Brain microvascular endothelial cell (primary cell): ENCODE data around the gene LRP8.

Experiments
- DNase-seq: peaks from one replicate; pipeline ENCODE4 v3.0.0-alpha.2; 2020
- H3K27ac ChIP-seq: fragments of 250-450 bp; sonication (Bioruptor Pico); 2 replicates; pipeline ENCODE4 v1.5.1; 2020; ENCODE audit warnings: mild to moderate bottlenecking, moderate library complexity
- H3K27me3 ChIP-seq: fragments of 250-450 bp; sonication (Bioruptor Pico); replicated peaks from 2 replicates; pipeline ENCODE4 v1.5.1; 2020; ENCODE audit warnings: mild to moderate bottlenecking
- H3K36me3 ChIP-seq: fragments of 250-450 bp; sonication (Bioruptor Pico); replicated peaks from 2 replicates; pipeline ENCODE4 v1.5.1; 2020; ENCODE audit warnings: mild to moderate bottlenecking
- H3K4me3 ChIP-seq: 2 replicates; pipeline ENCODE4 v1.5.1; 2011; ENCODE audit warnings: low read depth, mild to moderate bottlenecking, control low read depth, low read length, moderate library complexity
- in situ Hi-C: cut with HindIII; loops from 2 replicates; pipeline ENCODE4 v1.10.0; 2017; ENCODE audit warnings: low sequenced_read_pairs, low pct_ligation_motif_present
- TF ChIP-seq, protein P1 (sequence below): IDR thresholded peaks from 2 replicates; pipeline ENCODE4 v1.5.1; 2011; ENCODE audit warnings: low read depth, mild to moderate bottlenecking, moderate library complexity, low read length, control low read depth, inconsistent platforms; ENCODE audit errors: missing control alignments

Gene LRP8

GRCh38 chr1:53265581-53265980 is 62.3 kb downstream of the LRP8 start:
- no peak for DNase-seq
- peaks cover 10% of the 10 kb centered on the region for H3K36me3 ChIP-seq
- no peak overlapping the region for H3K27ac ChIP-seq
- TF ChIP-seq, protein P1, sequence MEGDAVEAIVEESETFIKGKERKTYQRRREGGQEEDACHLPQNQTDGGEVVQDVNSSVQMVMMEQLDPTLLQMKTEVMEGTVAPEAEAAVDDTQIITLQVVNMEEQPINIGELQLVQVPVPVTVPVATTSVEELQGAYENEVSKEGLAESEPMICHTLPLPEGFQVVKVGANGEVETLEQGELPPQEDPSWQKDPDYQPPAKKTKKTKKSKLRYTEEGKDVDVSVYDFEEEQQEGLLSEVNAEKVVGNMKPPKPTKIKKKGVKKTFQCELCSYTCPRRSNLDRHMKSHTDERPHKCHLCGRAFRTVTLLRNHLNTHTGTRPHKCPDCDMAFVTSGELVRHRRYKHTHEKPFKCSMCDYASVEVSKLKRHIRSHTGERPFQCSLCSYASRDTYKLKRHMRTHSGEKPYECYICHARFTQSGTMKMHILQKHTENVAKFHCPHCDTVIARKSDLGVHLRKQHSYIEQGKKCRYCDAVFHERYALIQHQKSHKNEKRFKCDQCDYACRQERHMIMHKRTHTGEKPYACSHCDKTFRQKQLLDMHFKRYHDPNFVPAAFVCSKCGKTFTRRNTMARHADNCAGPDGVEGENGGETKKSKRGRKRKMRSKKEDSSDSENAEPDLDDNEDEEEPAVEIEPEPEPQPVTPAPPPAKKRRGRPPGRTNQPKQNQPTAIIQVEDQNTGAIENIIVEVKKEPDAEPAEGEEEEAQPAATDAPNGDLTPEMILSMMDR = no peak
- in situ Hi-C loops = no loop called here
- H3K27me3 ChIP-seq = no peaks in the 10 kb centered on the region
- H3K4me3 ChIP-seq = no peak overlapping the region

DNA sequence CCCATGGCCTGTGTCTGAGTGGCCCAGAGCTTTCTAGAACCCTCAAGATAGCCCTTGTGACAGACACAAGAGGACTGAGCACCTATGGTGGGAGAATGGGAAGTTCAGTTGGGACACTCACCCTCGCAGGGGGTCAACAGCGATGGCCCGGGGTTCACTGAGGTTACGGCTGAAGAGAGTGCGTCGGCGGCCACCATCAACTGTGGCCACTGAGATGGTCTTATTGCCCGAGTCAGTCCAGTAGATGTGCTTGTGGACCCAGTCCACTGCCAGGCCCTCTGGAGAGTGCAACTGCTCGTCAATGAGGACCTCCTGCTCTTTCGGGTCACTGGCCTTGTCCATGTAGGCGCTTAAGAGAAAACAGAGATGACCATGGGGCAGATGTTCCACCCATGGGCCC is 63.8 kb downstream of the LRP8 start:
- no peak for DNase-seq
- H3K36me3 ChIP-seq = peaks cover 10% of the 10 kb centered on the region
- H3K4me3 ChIP-seq = no peak overlapping the region

GRCh38 chr1:53262000-53262399 is 65.9 kb downstream of the LRP8 start:
- TF ChIP-seq, protein P1 = no peak
- Histone ChIP-seq H3K36me3 (peaks cover 13% of the 10 kb centered on the region), H3K27me3 (no peaks in the 10 kb centered on the region), H3K4me3 (no peak overlapping the region), H3K27ac (no peak overlapping the region)
- in situ Hi-C loops = no loop called here
- no peak for DNase-seq

More for the DNA sequence above, 63.8 kb downstream of the LRP8 start:
- in situ Hi-C loops = no loop called here
- Histone ChIP-seq H3K27me3 (no peaks in the 10 kb centered on the region), H3K27ac (no peak overlapping the region)
- TF ChIP-seq, protein P1 = no peak

DNA sequence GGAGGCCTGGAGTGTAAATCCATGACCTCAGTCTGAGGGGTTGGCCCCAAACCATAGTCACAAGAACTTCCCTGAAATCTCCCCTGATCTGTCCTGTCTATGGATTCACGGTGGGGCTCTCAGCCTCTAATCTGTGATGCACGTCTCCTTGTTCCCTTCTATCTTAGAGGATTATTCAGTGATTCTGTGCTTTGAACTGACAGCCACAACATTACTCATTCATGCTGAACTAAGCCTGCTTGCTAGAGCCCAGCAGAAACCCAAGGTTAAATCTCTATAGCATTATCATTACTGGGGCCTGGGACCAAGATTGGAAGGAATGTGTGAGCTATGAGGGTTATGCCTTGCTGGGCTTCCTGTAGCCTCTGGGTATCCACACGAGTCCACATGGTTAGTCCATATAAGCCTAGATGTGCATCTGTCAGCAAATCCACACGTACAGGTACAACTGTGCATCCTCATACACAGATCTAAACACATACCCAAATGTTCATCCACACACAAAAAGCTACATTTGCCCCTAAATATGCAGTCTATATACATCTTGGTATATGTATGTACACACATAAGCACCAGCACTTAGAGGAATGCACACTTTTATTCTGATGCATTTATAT is 67.1 kb downstream of the LRP8 start:
- H3K36me3 ChIP-seq = peaks cover 16% of the 10 kb centered on the region
- DNase-seq = no peak
- no peak overlapping the region for H3K4me3 ChIP-seq
- H3K27me3 ChIP-seq = no peaks in the 10 kb centered on the region
- H3K27ac ChIP-seq = no peak overlapping the region
- in situ Hi-C loops = no loop called here
- TF ChIP-seq, protein P1 = no peak

DNA sequence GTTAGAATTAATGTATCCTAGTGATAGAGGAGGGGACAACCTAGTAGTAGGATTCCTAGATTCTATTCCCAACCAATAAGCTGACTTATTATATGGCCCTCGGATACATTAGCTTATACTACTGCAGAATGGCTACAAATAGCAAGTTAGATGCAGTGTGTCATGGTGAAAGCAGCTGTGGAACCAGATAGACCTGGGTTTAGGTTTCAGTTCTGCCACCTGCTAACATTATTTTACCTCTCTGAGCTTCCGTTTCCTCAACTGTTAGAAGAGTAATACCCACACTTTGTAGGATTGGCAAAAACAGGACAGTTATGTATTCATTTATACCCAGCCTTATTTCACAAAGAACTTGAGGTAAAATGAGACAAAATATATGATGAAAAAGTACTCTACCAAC is 67.9 kb downstream of the LRP8 start:
- no peak for DNase-seq
- Histone ChIP-seq H3K27ac (no peak overlapping the region), H3K36me3 (peaks cover 16% of the 10 kb centered on the region), H3K27me3 (no peaks in the 10 kb centered on the region), H3K4me3 (no peak overlapping the region)
- TF ChIP-seq, protein P1 = no peak
- in situ Hi-C loops = no loop called here

GRCh38 chr1:53258216-53258615 is 69.7 kb downstream of the LRP8 start:
- in situ Hi-C loops = no loop called here
- Histone ChIP-seq H3K4me3 (no peak overlapping the region), H3K27ac (no peak overlapping the region), H3K36me3 (peaks cover 16% of the 10 kb centered on the region), H3K27me3 (no peaks in the 10 kb centered on the region)
- DNase-seq = no peak
- TF ChIP-seq, protein P1 = no peak
